Measurements from ENCODE around the gene VPS41. TPM values are rescaled to one million over a fixed set of nuclear protein-coding genes. Genes with fewer than 3 reads are reported as not detected.

Gene VPS41
- total RNA-seq, 2 donors from 2014 or later, result 39.1 to 52.5 TPM

DNA sequence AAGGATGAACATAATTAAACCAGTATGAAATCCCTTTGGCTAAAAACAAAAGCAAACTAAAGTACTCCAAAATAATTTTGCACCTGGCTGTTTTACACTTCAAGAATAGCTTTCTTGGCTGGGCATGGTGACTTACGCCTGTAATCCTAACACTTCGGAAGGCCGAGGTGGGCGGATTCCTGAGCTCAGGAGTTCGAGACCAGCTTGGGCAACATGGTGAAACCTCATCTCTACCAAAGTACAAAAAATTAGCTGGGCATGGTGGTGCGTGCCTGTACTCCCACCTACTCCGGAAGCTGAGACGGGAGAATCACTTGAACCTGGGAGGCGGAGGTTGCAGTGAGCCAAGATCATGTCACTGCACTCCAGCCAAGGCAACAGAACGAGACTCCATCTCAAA lies 185.7 kb downstream of the VPS41 start:
- TF ChIP-seq, protein P1, sequence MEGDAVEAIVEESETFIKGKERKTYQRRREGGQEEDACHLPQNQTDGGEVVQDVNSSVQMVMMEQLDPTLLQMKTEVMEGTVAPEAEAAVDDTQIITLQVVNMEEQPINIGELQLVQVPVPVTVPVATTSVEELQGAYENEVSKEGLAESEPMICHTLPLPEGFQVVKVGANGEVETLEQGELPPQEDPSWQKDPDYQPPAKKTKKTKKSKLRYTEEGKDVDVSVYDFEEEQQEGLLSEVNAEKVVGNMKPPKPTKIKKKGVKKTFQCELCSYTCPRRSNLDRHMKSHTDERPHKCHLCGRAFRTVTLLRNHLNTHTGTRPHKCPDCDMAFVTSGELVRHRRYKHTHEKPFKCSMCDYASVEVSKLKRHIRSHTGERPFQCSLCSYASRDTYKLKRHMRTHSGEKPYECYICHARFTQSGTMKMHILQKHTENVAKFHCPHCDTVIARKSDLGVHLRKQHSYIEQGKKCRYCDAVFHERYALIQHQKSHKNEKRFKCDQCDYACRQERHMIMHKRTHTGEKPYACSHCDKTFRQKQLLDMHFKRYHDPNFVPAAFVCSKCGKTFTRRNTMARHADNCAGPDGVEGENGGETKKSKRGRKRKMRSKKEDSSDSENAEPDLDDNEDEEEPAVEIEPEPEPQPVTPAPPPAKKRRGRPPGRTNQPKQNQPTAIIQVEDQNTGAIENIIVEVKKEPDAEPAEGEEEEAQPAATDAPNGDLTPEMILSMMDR (IDR thresholded peaks at IDR 0.05), result no peak
- ATAC-seq (ENCODE audit: insufficient number of reproducible peaks, low FRiP score, low read depth) (no peak), DNase-seq (ENCODE audit: low spot score) (no peak)
- Histone ChIP-seq H3K4me1 (ENCODE audit: control insufficient read depth in 1 of 2, low read depth in 2 of 2) (no peaks in the 10 kb centered on the region), H3K4me3 (no peak overlapping the region), H3K27me3 (replicated peaks; ENCODE audit: insufficient read depth) (no peaks in the 10 kb centered on the region), H3K27ac (no peak overlapping the region), H3K36me3 (peaks cover 9% of the 10 kb centered on the region), H3K9me3 (no peaks in the 10 kb centered on the region)

DNA sequence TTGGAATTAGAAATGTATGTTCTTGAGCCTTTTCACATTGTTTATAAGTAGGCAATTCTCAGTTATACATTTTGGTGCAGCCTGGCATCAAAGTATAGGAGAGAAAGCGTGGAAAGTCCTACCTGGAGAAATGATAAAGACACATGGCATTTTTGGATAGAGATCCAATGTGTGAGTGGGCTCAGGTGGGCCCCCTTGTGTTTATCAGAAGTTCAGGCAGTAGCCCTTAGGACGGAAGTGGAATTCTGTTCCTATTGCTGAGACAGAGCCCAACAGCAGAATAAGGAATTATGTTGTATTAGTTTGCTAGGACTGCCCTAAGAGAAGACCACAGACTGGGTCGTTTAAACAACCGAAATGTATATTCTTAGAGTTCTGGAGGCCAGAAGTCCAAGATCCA lies 192.6 kb downstream of the VPS41 start:
- peaks cover 3% of the 10 kb centered on the region for H3K36me3 ChIP-seq
- no peak overlapping the region for H3K27ac ChIP-seq
- ATAC-seq (ENCODE audit: insufficient number of reproducible peaks, low FRiP score, low read depth) (no peak), DNase-seq (ENCODE audit: low spot score) (no peak)
- H3K27me3 ChIP-seq (replicated peaks; ENCODE audit: insufficient read depth), result no peaks in the 10 kb centered on the region
- TF ChIP-seq, protein P1 (IDR thresholded peaks at IDR 0.05), result no peak
- no peaks in the 10 kb centered on the region for H3K4me1 ChIP-seq (ENCODE audit: control insufficient read depth in 1 of 2, low read depth in 2 of 2)
- H3K9me3 ChIP-seq, result peaks cover 4% of the 10 kb centered on the region
- H3K4me3 ChIP-seq, result no peak overlapping the region

DNA sequence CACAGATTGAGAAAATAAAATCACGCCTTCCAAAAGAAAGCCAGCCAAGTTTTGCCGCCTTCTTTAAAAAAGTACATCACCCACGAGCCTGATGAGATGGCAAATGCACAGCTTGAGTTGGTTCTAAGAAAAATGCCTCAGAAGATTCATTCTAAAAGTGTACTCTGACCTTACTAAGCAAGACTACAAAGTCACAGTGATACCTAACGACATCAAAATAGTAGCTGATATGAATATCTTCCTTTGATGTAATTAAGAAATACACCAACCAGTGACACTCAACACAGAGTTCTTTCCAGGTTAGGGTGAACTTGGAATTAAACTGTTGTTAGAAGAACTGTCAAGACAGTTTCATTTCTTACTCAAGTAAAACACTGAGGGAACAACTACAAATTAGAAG lies 199.9 kb downstream of the VPS41 start:
- Histone ChIP-seq H3K27me3 (replicated peaks; ENCODE audit: insufficient read depth) (no peaks in the 10 kb centered on the region), H3K36me3 (no peaks in the 10 kb centered on the region), H3K9me3 (no peaks in the 10 kb centered on the region), H3K4me1 (ENCODE audit: control insufficient read depth in 1 of 2, low read depth in 2 of 2) (no peaks in the 10 kb centered on the region), H3K4me3 (no peak overlapping the region), H3K27ac (no peak overlapping the region)
- DNase-seq (ENCODE audit: low spot score) (no peak), ATAC-seq (ENCODE audit: insufficient number of reproducible peaks, low FRiP score, low read depth) (no peak)
- TF ChIP-seq, protein P1 (IDR thresholded peaks at IDR 0.05), result no peak

DNA sequence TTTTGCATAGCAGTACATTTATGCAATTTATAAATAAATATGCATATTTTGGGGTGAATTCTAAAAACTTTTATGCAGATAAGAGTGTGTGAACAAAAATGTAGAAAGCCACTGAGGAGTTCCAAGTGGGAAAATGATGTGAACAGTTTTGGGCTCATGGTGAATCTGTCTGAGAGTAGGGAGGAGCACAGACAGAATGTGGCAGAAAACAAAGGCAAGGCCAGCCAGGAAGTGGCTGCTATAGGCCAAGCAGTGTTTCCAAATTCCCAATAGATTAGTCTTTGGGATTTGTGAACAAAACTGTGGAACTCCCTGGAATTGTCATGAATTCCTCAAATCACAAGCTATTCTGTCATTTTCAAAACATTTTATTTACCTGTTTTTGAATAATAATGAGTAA lies 204.2 kb downstream of the VPS41 start:
- DNase-seq (ENCODE audit: low spot score), result no peak
- H3K36me3 ChIP-seq, result no peaks in the 10 kb centered on the region
- no peak overlapping the region for H3K27ac ChIP-seq
- no peak for ATAC-seq (ENCODE audit: insufficient number of reproducible peaks, low FRiP score, low read depth)
- H3K4me1 ChIP-seq (ENCODE audit: control insufficient read depth in 1 of 2, low read depth in 2 of 2), result no peaks in the 10 kb centered on the region
- TF ChIP-seq, protein P1 (IDR thresholded peaks at IDR 0.05), result no peak
- no peaks in the 10 kb centered on the region for H3K27me3 ChIP-seq (replicated peaks; ENCODE audit: insufficient read depth)
- no peaks in the 10 kb centered on the region for H3K9me3 ChIP-seq
- no peak overlapping the region for H3K4me3 ChIP-seq

DNA sequence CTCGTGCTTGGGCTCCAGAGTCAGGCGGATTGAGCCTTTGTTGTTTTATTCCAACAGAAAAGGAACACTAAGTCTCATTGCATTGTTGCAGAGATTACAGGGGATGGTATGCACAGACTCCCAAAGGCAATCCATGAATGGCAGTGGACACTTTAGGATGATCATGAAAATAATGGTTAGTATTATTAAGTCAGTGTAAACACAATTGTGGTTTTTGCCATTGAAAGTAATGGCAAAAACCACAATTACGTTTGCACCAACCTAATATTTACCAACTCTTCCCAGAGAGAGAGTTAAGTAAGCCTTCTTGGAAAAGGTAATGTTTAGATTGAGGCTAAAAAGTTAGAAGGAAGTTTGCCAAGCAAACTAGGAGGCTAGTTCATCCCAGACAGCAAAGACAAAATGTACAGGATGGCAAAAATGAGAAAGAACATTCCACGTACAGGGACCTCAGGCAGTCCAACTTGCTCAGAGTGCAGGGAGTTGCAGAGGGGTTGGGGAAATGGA lies 204.9 kb downstream of the VPS41 start:
- Histone ChIP-seq H3K27ac (no peak overlapping the region), H3K27me3 (replicated peaks; ENCODE audit: insufficient read depth) (no peaks in the 10 kb centered on the region), H3K36me3 (no peaks in the 10 kb centered on the region), H3K4me1 (ENCODE audit: control insufficient read depth in 1 of 2, low read depth in 2 of 2) (no peaks in the 10 kb centered on the region), H3K4me3 (no peak overlapping the region), H3K9me3 (no peaks in the 10 kb centered on the region)
- DNase-seq (ENCODE audit: low spot score) (no peak), ATAC-seq (ENCODE audit: insufficient number of reproducible peaks, low FRiP score, low read depth) (no peak)
- TF ChIP-seq, protein P1 (IDR thresholded peaks at IDR 0.05), result no peak

Data from thoracic aorta (tissue), 2 donors.